ENCODE data around the gene UBE2I.

Gene UBE2I

GRCh38 chr16:1312467-1312816, 3.0 kb downstream of the UBE2I start:
- no peak overlapping the region for H3K4me3 ChIP-seq (ENCODE audit: insufficient read depth, low read length, poor library complexity, severe bottlenecking)
- no peaks in the 10 kb centered on the region for H3K9me3 ChIP-seq (ENCODE audit: insufficient read depth, low read length)
- peaks cover 4% of the 10 kb centered on the region for H3F3A ChIP-seq (ENCODE audit: insufficient read depth)
- no peaks in the 10 kb centered on the region for H3K9me2 ChIP-seq (replicated peaks; ENCODE audit: insufficient read depth, low read length)
- H3K27me3 ChIP-seq (ENCODE audit: low read length): no peaks in the 10 kb centered on the region
- H2AFZ ChIP-seq (ENCODE audit: low read depth, low read length, severe bottlenecking): no peak overlapping the region
- H3K9ac ChIP-seq (ENCODE audit: low read length): no peak overlapping the region
- peaks cover 21% of the 10 kb centered on the region for H4K20me1 ChIP-seq (ENCODE audit: low read depth, low read length)
- no peaks in the 10 kb centered on the region; the same call in 1 of the 2 replicates for H3K36me3 ChIP-seq (ENCODE audit: low read length)
- H3K4me2 ChIP-seq (ENCODE audit: low read depth, low read length, poor library complexity, severe bottlenecking): no peak overlapping the region
- peaks cover 69% of the 10 kb centered on the region for H3K79me2 ChIP-seq (ENCODE audit: insufficient read depth, low read length)
- H3K27ac ChIP-seq (ENCODE audit: low read depth, low read length): no peak overlapping the region
- no peak for TF ChIP-seq CTCF (IDR thresholded peaks at IDR 0.05; ENCODE audit: insufficient read depth, low read length, poor library complexity, severe bottlenecking)
- TF ChIP-seq EZH2phosphoT487 (conservative IDR thresholded peaks at IDR 0.05; ENCODE audit: low read length): no peak

DNA sequence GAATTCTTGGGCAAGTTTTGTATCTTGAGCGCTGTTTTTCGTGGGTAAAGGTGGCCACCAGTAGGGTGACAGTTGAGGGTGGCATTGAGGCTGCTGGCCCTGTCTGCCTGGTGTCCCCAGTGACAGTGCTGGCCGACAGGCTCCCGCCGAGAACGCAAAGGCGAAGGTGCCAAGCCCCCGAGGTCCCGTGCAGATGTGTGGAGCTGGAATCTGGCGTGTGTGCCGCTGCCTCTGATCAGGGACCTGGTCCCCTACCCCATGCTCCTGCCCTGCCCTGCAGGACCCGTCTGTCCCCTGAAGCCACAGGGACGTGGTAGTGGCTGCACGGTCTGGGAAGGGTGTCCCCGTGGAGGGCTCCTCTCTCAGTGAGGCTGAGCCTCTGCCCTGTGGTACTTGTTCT, 3.5 kb downstream of the UBE2I start:
- no peak overlapping the region for H3K4me2 ChIP-seq (ENCODE audit: low read depth, low read length, poor library complexity, severe bottlenecking)
- no peak overlapping the region for H2AFZ ChIP-seq (ENCODE audit: low read depth, low read length, severe bottlenecking)
- H4K20me1 ChIP-seq (ENCODE audit: low read depth, low read length): peaks cover 21% of the 10 kb centered on the region
- no peaks in the 10 kb centered on the region; the same call in 1 of the 2 replicates for H3K36me3 ChIP-seq (ENCODE audit: low read length)
- H3K27me3 ChIP-seq (ENCODE audit: low read length): no peaks in the 10 kb centered on the region
- no peak overlapping the region for H3K4me3 ChIP-seq (ENCODE audit: insufficient read depth, low read length, poor library complexity, severe bottlenecking)
- H3K9me3 ChIP-seq (ENCODE audit: insufficient read depth, low read length): no peaks in the 10 kb centered on the region
- no peak overlapping the region for H3K27ac ChIP-seq (ENCODE audit: low read depth, low read length)
- peaks cover 72% of the 10 kb centered on the region for H3K79me2 ChIP-seq (ENCODE audit: insufficient read depth, low read length)
- H3K9ac ChIP-seq (ENCODE audit: low read length): no peak overlapping the region
- no peak for TF ChIP-seq CTCF (IDR thresholded peaks at IDR 0.05; ENCODE audit: insufficient read depth, low read length, poor library complexity, severe bottlenecking)
- TF ChIP-seq EZH2phosphoT487 (conservative IDR thresholded peaks at IDR 0.05; ENCODE audit: low read length): no peak
- H3K9me2 ChIP-seq (replicated peaks; ENCODE audit: insufficient read depth, low read length): no peaks in the 10 kb centered on the region
- peaks cover 4% of the 10 kb centered on the region for H3F3A ChIP-seq (ENCODE audit: insufficient read depth)

GRCh38 chr16:1313721-1314369, 4.4 kb downstream of the UBE2I start:
- Histone ChIP-seq H3K79me2 (ENCODE audit: insufficient read depth, low read length) (peaks cover 72% of the 10 kb centered on the region), H3K27ac (ENCODE audit: low read depth, low read length) (no peak overlapping the region), H3F3A (ENCODE audit: insufficient read depth) (peaks cover 4% of the 10 kb centered on the region), H2AFZ (ENCODE audit: low read depth, low read length, severe bottlenecking) (no peak overlapping the region), H4K20me1 (ENCODE audit: low read depth, low read length) (peaks cover 21% of the 10 kb centered on the region), H3K9ac (ENCODE audit: low read length) (no peak overlapping the region), H3K4me3 (ENCODE audit: insufficient read depth, low read length, poor library complexity, severe bottlenecking) (no peak overlapping the region), H3K9me3 (ENCODE audit: insufficient read depth, low read length) (no peaks in the 10 kb centered on the region), H3K27me3 (ENCODE audit: low read length) (no peaks in the 10 kb centered on the region), H3K36me3 (ENCODE audit: low read length) (peaks cover 4% of the 10 kb centered on the region; the same call in 1 of the 2 replicates), H3K9me2 (replicated peaks; ENCODE audit: insufficient read depth, low read length) (no peaks in the 10 kb centered on the region), H3K4me2 (ENCODE audit: low read depth, low read length, poor library complexity, severe bottlenecking) (no peak overlapping the region)
- TF ChIP-seq EZH2phosphoT487 (conservative IDR thresholded peaks at IDR 0.05; ENCODE audit: low read length) (no peak), CTCF (IDR thresholded peaks at IDR 0.05; ENCODE audit: insufficient read depth, low read length, poor library complexity, severe bottlenecking) (no peak)

Data from SU-DHL-6 (cell line).